Measurements from ENCODE around the gene BCAR1. TPM values are rescaled to one million over a fixed set of nuclear protein-coding genes. Genes with fewer than 3 reads are reported as not detected.

Gene BCAR1
- total RNA-seq, 1 donor from 2014 or later = 61.7 TPM

GRCh38 chr16:75236232-75236631 lies 15.2 kb downstream of the BCAR1 start:
- peak; percentile 52 for DNase-seq
- Histone ChIP-seq H3K4me1 (peaks cover 24% of the 10 kb centered on the region), H3K4me3 (no peak overlapping the region), H3K27me3 (no peaks in the 10 kb centered on the region), H3K27ac (no peak overlapping the region), H3K9me3 (no peaks in the 10 kb centered on the region), H3K36me3 (peaks cover 47% of the 10 kb centered on the region)
- no peak for ATAC-seq
- intact Hi-C loops (cut with DNase I) = no loop called here
- no peak for TF ChIP-seq CTCF (IDR thresholded peaks at IDR 0.05)

GRCh38 chr16:75235721-75236193 lies 15.7 kb downstream of the BCAR1 start:
- H3K36me3 ChIP-seq = peaks cover 43% of the 10 kb centered on the region
- H3K4me3 ChIP-seq = no peak overlapping the region
- intact Hi-C loops (cut with DNase I) = no loop called here
- ATAC-seq (no peak), DNase-seq (no peak)
- no peaks in the 10 kb centered on the region for H3K27me3 ChIP-seq
- no peaks in the 10 kb centered on the region for H3K9me3 ChIP-seq
- H3K4me1 ChIP-seq = peaks cover 24% of the 10 kb centered on the region
- H3K27ac ChIP-seq = no peak overlapping the region
- TF ChIP-seq CTCF (IDR thresholded peaks at IDR 0.05) = no peak

- intact Hi-C loops (cut with DNase I) = no loop called here
- TF ChIP-seq CTCF (IDR thresholded peaks at IDR 0.05) = no peak
- no peak overlapping the region for H3K4me3 ChIP-seq
- H3K27me3 ChIP-seq = no peaks in the 10 kb centered on the region
- H3K36me3 ChIP-seq = peaks cover 37% of the 10 kb centered on the region
- H3K4me1 ChIP-seq = peaks cover 24% of the 10 kb centered on the region
- no peaks in the 10 kb centered on the region for H3K9me3 ChIP-seq
- DNase-seq (peak; percentile 66), ATAC-seq (no peak)
- H3K27ac ChIP-seq = no peak overlapping the region
Observed at GRCh38 chr16:75234856-75235696, 16.3 kb downstream of the BCAR1 start.

- intact Hi-C loops (cut with DNase I) = no loop called here
- no peaks in the 10 kb centered on the region for H3K9me3 ChIP-seq
- ATAC-seq = no peak
- no peak for TF ChIP-seq CTCF (IDR thresholded peaks at IDR 0.05)
- peaks cover 52% of the 10 kb centered on the region for H3K36me3 ChIP-seq
- DNase-seq = no peak
- H3K27ac ChIP-seq = no peak overlapping the region
- no peak overlapping the region for H3K4me3 ChIP-seq
- H3K27me3 ChIP-seq = no peaks in the 10 kb centered on the region
- peaks cover 13% of the 10 kb centered on the region for H3K4me1 ChIP-seq
Observed at GRCh38 chr16:75233611-75233938, 17.8 kb downstream of the BCAR1 start.

GRCh38 chr16:75231570-75231969 lies 19.9 kb downstream of the BCAR1 start:
- no peak overlapping the region for H3K27ac ChIP-seq
- H3K4me1 ChIP-seq = peaks cover 3% of the 10 kb centered on the region
- H3K27me3 ChIP-seq = no peaks in the 10 kb centered on the region
- no peak for ATAC-seq
- DNase-seq = no peak
- H3K36me3 ChIP-seq = peaks cover 48% of the 10 kb centered on the region
- intact Hi-C loops (cut with DNase I) = no loop called here
- TF ChIP-seq CTCF (IDR thresholded peaks at IDR 0.05) = no peak
- no peaks in the 10 kb centered on the region for H3K9me3 ChIP-seq
- no peak overlapping the region for H3K4me3 ChIP-seq
